SK-N-MC (cell line): ENCODE measurements around the gene VTA1.
"Not testable (repeated sequence)": the region's sequence is repeated elsewhere in the genome, so short reads cannot be mapped to it uniquely, and the experiment has no call there.

Source experiments
- EZH2 ChIP-seq: fragments of 200-600 bp; sonication (generic); IDR thresholded peaks from one replicate; pipeline ENCODE4 v1.6.1; 2017; ENCODE audit warnings: antibody characterized with exemption
- FOXP2 ChIP-seq: optimal IDR thresholded peaks from 2 replicates; pipeline ENCODE3; 2011; ENCODE audit warnings: mild to moderate bottlenecking, moderate library complexity; ENCODE audit not compliant: insufficient read depth; ENCODE audit errors: extremely low read length, control extremely low read depth
- POLR2AphosphoS5 ChIP-seq: IDR thresholded peaks from 2 replicates; pipeline ENCODE4 v1.6.1; 2012; ENCODE audit warnings: mild to moderate bottlenecking, low read depth, low read length, borderline replicate concordance

DNA sequence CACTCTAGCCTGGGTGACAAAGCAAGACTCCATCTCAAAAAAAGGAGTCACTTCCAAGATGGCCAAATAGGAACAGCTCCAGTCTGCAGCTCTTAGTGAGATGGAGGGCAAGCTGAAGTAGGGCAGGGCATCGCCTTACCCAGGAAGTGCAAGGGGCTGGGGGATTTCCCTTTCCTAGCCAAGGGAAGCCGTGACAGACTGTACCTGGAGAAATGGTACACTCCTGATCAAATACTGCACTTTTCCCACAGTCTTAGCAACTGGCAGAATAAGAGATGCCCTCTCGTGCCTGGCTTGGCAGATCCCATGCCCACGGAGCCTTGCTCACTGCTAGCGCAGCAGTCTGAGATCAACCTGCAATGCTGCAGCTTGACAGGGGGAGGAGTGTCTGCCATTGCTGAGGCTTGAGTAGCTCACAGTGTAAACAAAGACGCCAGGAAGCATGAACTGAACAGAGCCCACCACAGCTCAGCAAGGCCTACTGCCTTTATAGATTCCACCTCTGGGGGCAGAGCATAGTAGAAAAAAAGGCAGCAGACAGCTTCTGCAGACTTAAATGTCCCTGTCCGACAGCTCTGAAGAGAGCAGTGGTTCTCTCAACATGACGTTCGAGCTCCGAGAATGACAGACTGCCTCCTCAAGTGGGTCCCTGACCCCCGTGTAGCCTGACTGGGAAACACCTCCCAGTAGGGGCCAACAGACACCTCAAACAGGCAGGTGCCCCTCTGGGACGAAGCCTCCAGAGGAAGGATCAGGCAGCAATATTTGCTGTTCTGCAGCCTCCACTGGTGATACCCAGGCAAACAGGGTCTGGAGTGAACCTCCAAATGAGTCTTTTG lies 85.4 kb downstream of the VTA1 start:
- not testable (repeated sequence) for TF ChIP-seq POLR2AphosphoS5, EZH2, FOXP2
